ENCODE measurements around the gene ZBTB8B.

DNA sequence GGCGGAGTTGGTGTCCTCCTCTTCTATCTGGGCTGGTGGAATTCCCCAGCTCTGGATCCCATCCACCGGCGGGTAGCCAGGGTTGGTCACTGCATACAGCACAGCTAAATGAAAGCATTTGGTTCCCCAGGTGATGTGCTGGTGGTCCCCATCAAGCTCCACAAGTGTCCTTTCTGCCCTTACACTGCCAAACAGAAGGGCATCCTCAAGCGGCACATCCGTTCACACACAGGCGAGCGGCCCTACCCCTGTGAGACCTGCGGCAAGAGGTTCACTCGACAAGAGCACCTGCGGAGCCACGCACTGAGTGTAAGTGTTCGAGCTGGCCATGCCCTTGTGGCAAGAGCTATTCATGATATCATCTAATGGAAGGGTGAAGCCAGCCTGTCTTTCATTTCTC is 15.9 kb downstream of the ZBTB8B start:
- TF ChIP-seq CTCF (IDR thresholded peaks at IDR 0.05) (no peak), POLR2A (IDR thresholded peaks at IDR 0.05) (no peak)
